ENCODE measurements around the gene C19orf67.

GRCh38 chr19:14091813-14092462 is 6.4 kb upstream of the C19orf67 start:
- TF ChIP-seq, protein P1, sequence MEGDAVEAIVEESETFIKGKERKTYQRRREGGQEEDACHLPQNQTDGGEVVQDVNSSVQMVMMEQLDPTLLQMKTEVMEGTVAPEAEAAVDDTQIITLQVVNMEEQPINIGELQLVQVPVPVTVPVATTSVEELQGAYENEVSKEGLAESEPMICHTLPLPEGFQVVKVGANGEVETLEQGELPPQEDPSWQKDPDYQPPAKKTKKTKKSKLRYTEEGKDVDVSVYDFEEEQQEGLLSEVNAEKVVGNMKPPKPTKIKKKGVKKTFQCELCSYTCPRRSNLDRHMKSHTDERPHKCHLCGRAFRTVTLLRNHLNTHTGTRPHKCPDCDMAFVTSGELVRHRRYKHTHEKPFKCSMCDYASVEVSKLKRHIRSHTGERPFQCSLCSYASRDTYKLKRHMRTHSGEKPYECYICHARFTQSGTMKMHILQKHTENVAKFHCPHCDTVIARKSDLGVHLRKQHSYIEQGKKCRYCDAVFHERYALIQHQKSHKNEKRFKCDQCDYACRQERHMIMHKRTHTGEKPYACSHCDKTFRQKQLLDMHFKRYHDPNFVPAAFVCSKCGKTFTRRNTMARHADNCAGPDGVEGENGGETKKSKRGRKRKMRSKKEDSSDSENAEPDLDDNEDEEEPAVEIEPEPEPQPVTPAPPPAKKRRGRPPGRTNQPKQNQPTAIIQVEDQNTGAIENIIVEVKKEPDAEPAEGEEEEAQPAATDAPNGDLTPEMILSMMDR (IDR thresholded peaks at IDR 0.05): no peak
- TF ChIP-seq EZH2 (IDR thresholded peaks at IDR 0.05; ENCODE audit: borderline replicate concordance, insufficient read depth, low read depth, low read length, poor library complexity, severe bottlenecking): no peak

Measured in B cell (primary cell).